Loucy (cell line): ENCODE data around the gene TMEM9.

Source experiments
- H2AFZ ChIP-seq: fragments of 200-600 bp; sonication (generic); 2 replicates; pipeline ENCODE4 v1.6.0; 2016; ENCODE audit warnings: antibody characterized with exemption, mild to moderate bottlenecking, low read length, moderate library complexity
- H3F3A ChIP-seq: fragments of 200-600 bp; 2 replicates; pipeline ENCODE4 v1.6.0; 2016; ENCODE audit warnings: antibody characterized with exemption, low read depth, mild to moderate bottlenecking
- H3K27me3 ChIP-seq: fragments of 200-600 bp; sonication (generic); 2 replicates; pipeline ENCODE4 v1.6.1; 2014; ENCODE audit warnings: low read length, mild to moderate bottlenecking; ENCODE audit not compliant: insufficient read depth, poor library complexity, severe bottlenecking
- H3K36me3 ChIP-seq: fragments of 200-600 bp; sonication (generic); 2 replicates; pipeline ENCODE4 v1.6.1; 2016; ENCODE audit warnings: low read length; ENCODE audit not compliant: insufficient read depth
- H3K4me1 ChIP-seq: fragments of 200-600 bp; sonication (generic); 2 replicates; pipeline ENCODE4 v1.5.1; 2014; ENCODE audit warnings: low read length, mild to moderate bottlenecking; ENCODE audit not compliant: insufficient read depth, poor library complexity, severe bottlenecking
- H3K4me2 ChIP-seq: fragments of 200-600 bp; sonication (generic); 2 replicates; pipeline ENCODE4 v1.6.0; 2014; ENCODE audit warnings: antibody characterized with exemption, low read length, low read depth, mild to moderate bottlenecking; ENCODE audit not compliant: poor library complexity, severe bottlenecking
- H3K4me3 ChIP-seq: fragments of 200-600 bp; sonication (generic); 2 replicates; pipeline ENCODE4 v1.5.1; 2014; ENCODE audit warnings: low read length, mild to moderate bottlenecking, mixed read lengths; ENCODE audit not compliant: poor library complexity, severe bottlenecking
- H3K79me2 ChIP-seq: fragments of 200-600 bp; sonication (generic); 2 replicates; pipeline ENCODE4 v1.6.1; 2014; ENCODE audit warnings: low read length; ENCODE audit not compliant: insufficient read depth
- H3K9ac ChIP-seq: fragments of 200-600 bp; sonication (generic); 2 replicates; pipeline ENCODE4 v1.6.0; 2014; ENCODE audit warnings: mild to moderate bottlenecking, low read depth, low read length, moderate library complexity; ENCODE audit not compliant: poor library complexity, severe bottlenecking
- H3K9me2 ChIP-seq: fragments of 200-600 bp; sonication (generic); replicated peaks from 2 replicates; pipeline ENCODE4 v1.6.1; 2016; ENCODE audit warnings: low read depth, low read length, mixed read lengths
- H3K9me3 ChIP-seq: fragments of 200-600 bp; sonication (generic); 2 replicates; pipeline ENCODE4 v1.6.1; 2014; ENCODE audit warnings: mild to moderate bottlenecking, antibody characterized with exemption, low read length, low read depth; ENCODE audit not compliant: insufficient read depth
- H4K20me1 ChIP-seq: fragments of 200-600 bp; sonication (generic); 2 replicates; pipeline ENCODE4 v1.6.0; 2014; ENCODE audit warnings: antibody characterized with exemption, low read length, mild to moderate bottlenecking; ENCODE audit not compliant: insufficient read depth, poor library complexity, severe bottlenecking
- CTCF ChIP-seq: fragments of 200-600 bp; sonication (generic); conservative IDR thresholded peaks from 2 replicates; pipeline ENCODE4 v1.5.1; 2014; ENCODE audit warnings: mild to moderate bottlenecking, antibody characterized with exemption, low read length
- EZH2phosphoT487 ChIP-seq: fragments of 200-600 bp; IDR thresholded peaks from 2 replicates; pipeline ENCODE4 v1.6.1; 2018; ENCODE audit warnings: antibody characterized with exemption, mild to moderate bottlenecking, moderate library complexity, borderline replicate concordance

TMEM9 gene

GRCh38 chr1:201109651-201110050 lies 44.6 kb downstream of the TMEM9 start:
- no peak overlapping the region for H3K4me2 ChIP-seq
- H3K4me3 ChIP-seq = no peak overlapping the region
- H4K20me1 ChIP-seq = no peaks in the 10 kb centered on the region
- no peaks in the 10 kb centered on the region for H3K27me3 ChIP-seq
- H3K36me3 ChIP-seq = no peaks in the 10 kb centered on the region
- no peak overlapping the region for H3K9ac ChIP-seq
- no peaks in the 10 kb centered on the region for H3K9me2 ChIP-seq
- H3K4me1 ChIP-seq = peaks cover 5% of the 10 kb centered on the region
- H3F3A ChIP-seq = no peaks in the 10 kb centered on the region
- TF ChIP-seq CTCF (no peak), EZH2phosphoT487 (no peak)
- H2AFZ ChIP-seq = no peak overlapping the region
- no peaks in the 10 kb centered on the region for H3K79me2 ChIP-seq
- no peaks in the 10 kb centered on the region for H3K9me3 ChIP-seq

- H3K36me3 ChIP-seq = no peaks in the 10 kb centered on the region
- H3K4me3 ChIP-seq = no peak overlapping the region
- no peaks in the 10 kb centered on the region for H3K27me3 ChIP-seq
- H3K9me2 ChIP-seq = no peaks in the 10 kb centered on the region
- H3K4me2 ChIP-seq = no peak overlapping the region
- H3K4me1 ChIP-seq = peaks cover under 1% of the 10 kb centered on the region
- H2AFZ ChIP-seq = no peak overlapping the region
- H3K9me3 ChIP-seq = no peaks in the 10 kb centered on the region
- no peaks in the 10 kb centered on the region for H3K79me2 ChIP-seq
- no peaks in the 10 kb centered on the region for H3F3A ChIP-seq
- H4K20me1 ChIP-seq = no peaks in the 10 kb centered on the region
- H3K9ac ChIP-seq = no peak overlapping the region
- TF ChIP-seq CTCF (no peak), EZH2phosphoT487 (no peak)
Observed at GRCh38 chr1:201108614-201109013, 45.7 kb downstream of the TMEM9 start.

GRCh38 chr1:201105688-201106087 lies 48.6 kb downstream of the TMEM9 start:
- H3K9me2 ChIP-seq = no peaks in the 10 kb centered on the region
- no peak for TF ChIP-seq EZH2phosphoT487
- no peak for TF ChIP-seq CTCF
- no peak overlapping the region for H2AFZ ChIP-seq
- H3K4me3 ChIP-seq = no peak overlapping the region
- no peaks in the 10 kb centered on the region for H3K4me1 ChIP-seq
- H3K9me3 ChIP-seq = no peaks in the 10 kb centered on the region
- H3K36me3 ChIP-seq = no peaks in the 10 kb centered on the region
- H3K27me3 ChIP-seq = no peaks in the 10 kb centered on the region
- no peak overlapping the region for H3K4me2 ChIP-seq
- no peaks in the 10 kb centered on the region for H4K20me1 ChIP-seq
- no peak overlapping the region for H3K9ac ChIP-seq
- no peaks in the 10 kb centered on the region for H3F3A ChIP-seq
- H3K79me2 ChIP-seq = no peaks in the 10 kb centered on the region
